Putamen (tissue), 1 donor: ENCODE data around the gene PDZRN3.

ENCODE experiments used
- DNase-seq: peaks from one replicate; pipeline ENCODE4 v3.0.0-alpha.2; 2016; ENCODE audit warnings: low spot score

Gene PDZRN3

GRCh38 chr3:73418681-73419080 is 206.1 kb downstream of the PDZRN3 start:
- DNase-seq, result no peak

DNA sequence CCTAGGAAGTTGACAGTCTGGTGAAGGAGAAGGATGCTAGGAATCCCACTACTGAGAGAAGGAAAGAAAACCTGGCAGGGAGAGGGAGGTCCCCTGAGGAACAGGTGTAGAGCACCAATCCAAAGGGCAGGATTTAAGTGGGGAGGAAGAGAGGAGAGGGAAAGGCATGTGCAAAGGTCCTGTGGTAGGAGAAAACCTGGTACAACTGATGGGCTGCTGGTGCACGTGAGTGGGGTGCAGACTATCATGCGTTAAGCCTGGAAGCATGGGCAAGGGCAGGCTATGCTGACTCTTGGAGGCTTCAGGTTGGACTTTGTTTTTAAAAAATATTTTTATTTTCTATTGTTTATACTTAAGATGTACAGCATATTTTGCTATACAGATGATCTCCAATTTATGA is 209.6 kb downstream of the PDZRN3 start:
- DNase-seq, result no peak

DNA sequence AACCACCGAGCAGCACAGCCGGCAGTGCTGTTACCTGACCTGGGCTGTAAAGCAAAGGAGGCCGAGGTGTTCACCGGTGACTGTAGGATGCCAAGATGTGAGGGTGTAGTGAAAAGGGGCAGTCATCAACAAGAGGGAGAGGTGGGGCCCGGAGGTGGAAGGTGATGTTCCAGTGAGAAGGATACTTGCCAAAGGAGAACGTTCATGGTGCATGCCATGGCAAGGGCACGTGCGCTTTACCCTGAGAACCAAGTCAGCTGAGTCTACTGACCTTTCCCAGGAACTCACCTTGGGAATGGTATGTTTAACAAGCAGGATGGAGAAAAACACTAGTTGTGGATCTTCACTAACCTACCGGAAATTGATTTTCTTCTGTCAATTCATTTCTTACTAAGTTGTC is 211.1 kb downstream of the PDZRN3 start:
- DNase-seq, result no peak

- no peak for DNase-seq
These were observed 212.7 kb downstream of the PDZRN3 start for GRCh38 chr3:73411993-73412392.

- no peak for DNase-seq
These were observed 213.2 kb downstream of the PDZRN3 start for GRCh38 chr3:73411545-73411944.

DNA sequence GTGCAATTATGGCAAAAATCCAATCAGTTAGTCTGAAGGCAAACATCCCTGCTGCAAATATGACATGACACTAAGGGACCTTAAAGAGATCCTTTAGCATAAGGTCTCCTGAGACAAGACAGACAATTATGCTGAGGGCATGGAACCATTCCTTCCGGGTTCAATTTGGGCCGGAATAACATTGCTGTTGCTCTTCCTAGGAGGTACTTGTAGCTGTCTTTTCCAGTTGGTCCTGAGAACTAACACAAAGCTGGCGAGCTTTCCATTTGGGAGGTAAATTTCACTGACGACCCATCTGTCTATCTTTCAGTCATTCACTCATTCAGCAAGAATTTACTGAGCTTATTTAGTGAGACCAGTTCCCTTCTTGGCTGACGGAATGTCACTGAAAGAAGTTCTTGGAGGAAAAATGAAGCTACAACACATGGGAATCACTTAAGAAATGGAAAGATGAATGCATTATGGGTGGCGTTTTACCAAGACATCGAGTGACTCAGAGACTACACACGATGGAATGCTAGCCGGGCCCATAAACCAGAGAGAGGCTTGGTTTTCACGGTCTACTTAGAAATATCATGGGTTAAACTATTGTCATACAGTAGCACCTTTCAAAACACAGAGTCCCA is 215.5 kb downstream of the PDZRN3 start:
- DNase-seq, result no peak

GRCh38 chr3:73408634-73409033 is 216.1 kb downstream of the PDZRN3 start:
- DNase-seq, result no peak

GRCh38 chr3:73407577-73407976 is 217.2 kb downstream of the PDZRN3 start:
- no peak for DNase-seq

DNA sequence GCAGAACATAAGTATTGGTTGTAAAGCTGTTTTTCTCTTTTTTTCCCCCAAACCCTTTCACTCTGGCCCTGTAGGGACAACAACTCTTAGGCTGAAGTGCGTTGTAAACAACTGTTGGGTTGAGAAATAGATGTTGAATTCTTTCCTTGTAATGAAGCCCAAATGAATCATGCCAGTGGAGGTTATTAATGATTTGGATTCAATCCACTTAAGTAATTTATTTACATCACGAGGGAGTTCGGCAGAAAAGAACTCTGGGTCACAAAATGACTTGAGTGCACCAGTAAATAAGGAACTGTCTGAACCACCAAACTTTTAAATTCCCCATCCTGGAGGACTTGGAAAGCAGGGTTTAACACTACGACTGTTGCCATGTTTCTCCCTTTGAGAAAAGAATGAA is 218.9 kb downstream of the PDZRN3 start:
- DNase-seq, result no peak

DNA sequence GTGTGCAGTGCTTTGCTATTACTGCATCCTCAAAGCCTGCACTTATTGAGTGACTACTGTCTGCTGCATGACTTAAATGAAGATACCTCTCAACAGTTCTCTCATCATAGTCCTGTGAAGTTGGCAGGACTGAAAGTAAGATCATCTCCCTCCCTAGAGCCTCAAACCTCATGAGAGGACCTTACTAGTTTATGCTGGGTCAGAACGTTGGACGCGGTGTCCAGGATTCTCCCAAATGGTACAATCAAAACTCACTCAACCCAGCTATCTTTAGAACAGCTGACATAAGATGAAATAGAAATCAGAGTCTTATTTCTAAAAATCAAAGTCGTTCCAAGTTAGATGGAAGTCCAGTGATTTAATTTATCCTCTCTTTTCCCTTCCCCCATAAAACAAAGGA is 219.7 kb downstream of the PDZRN3 start:
- DNase-seq, result no peak

DNA sequence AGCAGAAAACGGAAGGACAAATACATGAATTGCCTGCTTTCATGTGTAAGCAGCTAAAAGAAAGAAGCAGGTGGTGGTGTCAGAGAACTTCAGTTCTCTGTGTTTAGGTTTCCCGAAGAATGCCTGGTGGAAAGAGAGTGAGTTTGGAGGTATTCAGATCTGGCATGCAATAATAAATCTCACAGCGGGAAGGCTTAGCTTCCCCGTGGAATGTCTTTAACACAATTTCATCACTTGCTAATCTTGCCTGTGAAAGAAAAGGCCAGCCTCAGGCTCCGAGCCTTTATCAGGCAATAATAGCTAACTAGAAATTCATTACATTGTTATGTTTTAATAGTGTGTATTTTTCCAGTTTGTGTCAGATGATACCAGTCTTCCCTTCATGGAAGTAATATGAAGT is 220.3 kb downstream of the PDZRN3 start:
- no peak for DNase-seq

GRCh38 chr3:73403444-73403843 is 221.3 kb downstream of the PDZRN3 start:
- DNase-seq, result no peak

- no peak for DNase-seq
These were observed 223.0 kb downstream of the PDZRN3 start for GRCh38 chr3:73401616-73402279.

DNA sequence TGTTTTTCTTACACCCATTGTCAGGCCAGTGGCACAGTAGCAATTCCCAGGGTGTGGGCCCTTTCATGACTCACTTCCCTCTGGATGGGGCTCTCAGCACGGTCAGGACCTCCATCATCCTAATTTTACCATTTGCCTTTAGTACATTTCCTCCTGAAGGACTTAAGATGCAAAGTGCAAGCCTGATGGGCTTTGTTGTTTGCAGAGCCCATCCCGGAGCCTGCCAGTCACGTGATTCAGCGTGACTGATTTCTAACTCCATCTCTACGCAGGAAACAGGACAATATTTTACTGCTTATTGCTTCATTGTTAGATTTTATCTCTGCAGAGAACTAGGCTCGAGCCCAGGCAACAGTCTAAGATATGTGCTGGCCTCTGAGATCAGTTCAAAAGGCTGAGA is 223.7 kb downstream of the PDZRN3 start:
- no peak for DNase-seq

DNA sequence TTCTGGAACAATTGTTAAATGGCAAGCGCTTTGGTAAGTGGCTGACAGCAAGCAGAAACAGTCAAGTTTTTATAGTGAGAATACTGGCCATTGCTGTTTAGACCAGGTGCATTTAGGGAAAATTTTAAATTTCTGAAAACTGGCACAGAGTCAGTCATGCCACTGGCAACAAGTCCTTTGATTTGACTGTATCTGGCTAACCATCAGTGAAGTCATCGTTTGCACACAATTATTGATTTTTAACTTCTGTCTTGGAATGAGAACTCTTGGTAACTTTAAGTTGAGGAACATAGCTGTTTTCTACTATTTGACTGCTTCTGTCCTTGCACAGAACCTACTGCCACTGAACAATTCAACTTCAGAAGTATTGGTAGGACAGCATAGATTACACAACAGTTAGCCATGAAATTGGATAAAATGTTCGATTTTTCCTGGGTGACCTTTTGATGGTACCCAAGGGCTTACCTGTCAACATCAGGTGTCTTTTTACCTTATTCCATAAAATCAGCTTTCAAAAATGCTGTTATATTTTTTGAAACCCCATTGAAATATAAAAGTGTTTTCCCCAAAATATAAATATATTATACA is 225.0 kb downstream of the PDZRN3 start:
- no peak for DNase-seq

DNA sequence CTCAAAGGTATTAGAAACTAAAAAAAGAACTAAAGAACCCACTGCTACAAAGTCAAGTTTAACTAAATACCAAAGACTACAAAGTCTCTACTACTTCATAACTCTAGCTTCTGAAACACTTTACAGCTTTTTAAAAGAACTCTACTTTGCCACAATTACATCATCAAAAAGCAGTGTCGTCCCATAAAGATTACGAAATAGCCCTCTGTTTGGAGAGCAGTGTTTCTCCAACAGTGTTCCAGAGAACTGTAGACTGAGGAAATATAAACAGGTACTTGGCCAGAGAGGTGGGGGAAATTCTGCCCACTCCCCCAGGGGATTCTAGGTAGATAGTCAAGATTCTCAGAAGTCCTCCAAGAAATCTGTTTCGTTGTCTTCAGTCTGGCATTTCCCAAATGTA is 225.6 kb downstream of the PDZRN3 start:
- DNase-seq, result no peak

GRCh38 chr3:73398084-73398483 is 226.7 kb downstream of the PDZRN3 start:
- DNase-seq, result no peak

DNA sequence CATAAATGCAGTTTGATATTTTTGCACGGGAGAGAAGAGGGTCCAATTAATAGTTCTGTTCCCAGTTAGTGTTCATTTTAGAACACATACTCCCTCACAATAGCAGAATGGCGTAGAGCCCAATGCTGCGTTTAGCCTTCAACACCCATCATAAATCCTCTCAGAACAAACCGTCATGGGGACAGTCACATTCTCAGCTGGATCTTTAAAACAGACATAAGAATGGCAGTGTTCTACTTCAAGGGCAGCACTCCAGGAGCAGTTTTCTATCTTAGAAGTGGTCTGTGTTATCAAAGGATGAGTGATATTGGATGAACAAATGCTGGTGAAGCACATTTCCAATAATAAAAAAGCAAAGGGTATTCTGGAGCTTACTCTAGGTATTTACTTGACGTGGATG is 230.5 kb downstream of the PDZRN3 start:
- DNase-seq, result no peak

DNA sequence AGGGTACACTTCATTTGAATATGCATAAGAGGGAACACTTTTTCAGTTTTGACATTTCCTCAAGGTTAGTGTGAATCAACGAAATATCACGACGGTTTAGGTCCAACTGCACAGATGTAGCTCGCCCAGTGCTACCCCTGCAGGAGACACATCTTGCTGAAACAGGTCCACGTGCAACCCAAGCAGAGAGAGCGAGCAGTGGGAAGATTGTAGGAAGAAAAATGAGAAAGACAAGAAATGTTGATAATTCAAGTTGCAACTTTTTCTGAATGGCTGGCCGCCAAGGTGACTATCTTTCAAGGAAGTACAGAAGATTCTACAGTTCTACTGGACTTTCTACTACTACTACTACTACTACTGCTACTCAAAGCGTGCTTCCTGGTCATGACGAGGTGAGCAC is 231.7 kb downstream of the PDZRN3 start:
- no peak for DNase-seq

GRCh38 chr3:73391984-73392383 is 232.8 kb downstream of the PDZRN3 start:
- DNase-seq, result no peak

- no peak for DNase-seq
These were observed 234.8 kb downstream of the PDZRN3 start for GRCh38 chr3:73389928-73390327.

GRCh38 chr3:73389117-73389813 is 235.5 kb downstream of the PDZRN3 start:
- DNase-seq, result no peak

DNA sequence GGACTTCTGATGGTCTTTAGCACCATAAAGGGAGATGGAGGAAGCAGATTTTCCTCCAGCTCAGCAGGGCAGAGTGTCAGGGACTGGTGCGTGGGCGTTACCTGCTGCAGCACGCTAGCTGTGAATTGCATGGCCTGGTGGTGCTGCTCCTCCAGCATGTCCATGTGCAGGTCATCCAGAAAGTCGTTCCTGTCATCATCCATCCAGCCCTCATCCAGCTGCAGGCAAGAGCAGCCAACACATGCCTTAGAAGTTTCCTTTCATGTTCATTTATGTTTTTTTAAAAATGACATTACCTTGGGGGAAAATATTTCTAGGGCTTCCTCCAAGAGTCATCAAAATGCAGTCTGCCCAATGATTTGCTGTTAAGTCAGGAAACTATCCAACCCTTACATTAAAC is 239.2 kb downstream of the PDZRN3 start:
- DNase-seq, result no peak
